Sigmoid colon (tissue), 7 donors: ENCODE data around the gene MERTK. TPM values are rescaled to one million over a fixed set of nuclear protein-coding genes. Genes with fewer than 3 reads are reported as not detected.

Experiments
- DNase-seq: peaks from one replicate; pipeline ENCODE4 v3.0.0-alpha.2; 2019
- H3K27ac ChIP-seq, 4 donors: fragments of 200-600 bp; sonication (generic); one replicate each; pipeline ENCODE4 v1.5.1; 2016 to 2019; ENCODE audit warnings: mild to moderate bottlenecking in 1 of 4
- H3K27me3 ChIP-seq, 3 donors: fragments of 200-600 bp; sonication (generic); one replicate each; pipeline ENCODE4 v1.5.1; 2019; ENCODE audit warnings: mild to moderate bottlenecking in 1 of 3
- H3K36me3 ChIP-seq, 4 donors: fragments of 200-600 bp; sonication (generic); one replicate each; pipeline ENCODE4 v1.5.1; 2016 to 2019
- H3K4me1 ChIP-seq, 4 donors: fragments of 200-600 bp; sonication (generic); one replicate each; pipeline ENCODE4 v1.5.1; 2017 to 2019
- H3K4me3 ChIP-seq, 4 donors: fragments of 200-600 bp; sonication (generic); one replicate each; pipeline ENCODE4 v1.5.1; 2017 to 2019; ENCODE audit warnings: mild to moderate bottlenecking in 2 of 4, moderate library complexity in 1 of 4
- H3K9me3 ChIP-seq, 4 donors: fragments of 200-600 bp in 3 of 4; sonication (generic) in 3 of 4; one replicate each; pipeline versions ENCODE4 v1.5.1 to v1.6.1; 2013 to 2019
- CTCF ChIP-seq, 4 experiments: fragments of 450-650 bp in 3 of 4; fragments of 200-600 bp in 1 of 4; IDR thresholded peaks; one replicate each; pipeline ENCODE4 v1.5.1; 2016 to 2019; ENCODE audit warnings: antibody characterized with exemption in 4 of 4, mild to moderate bottlenecking in 3 of 4, moderate library complexity in 2 of 4
- EP300 ChIP-seq, 4 donors: sonication (generic); formaldehyde crosslinking; IDR thresholded peaks; one replicate each; pipeline ENCODE4 v1.6.1; 2017; ENCODE audit warnings: antibody characterized with exemption in 4 of 4
- POLR2A ChIP-seq, 2 donors: fragments of 450-650 bp; IDR thresholded peaks; one replicate each; pipeline ENCODE4 v1.6.1; 2016; ENCODE audit warnings: antibody characterized with exemption in 2 of 2, mild to moderate bottlenecking in 2 of 2, moderate library complexity in 2 of 2
- POLR2AphosphoS5 ChIP-seq, 4 donors: sonication (generic); formaldehyde crosslinking; IDR thresholded peaks; one replicate each; pipeline ENCODE4 v1.6.1; 2017; ENCODE audit warnings: antibody characterized with exemption in 4 of 4
- WGBS, 2 donors: extraction: QIAGEN DNeasy Blood & Tissue Kit; methylation state at CpG; one replicate each; pipeline ENCODE4 v1.1.7; 2013; 5-methylcytosine and 5-hydroxymethylcytosine counted together
- intact Hi-C: fragments of 100-400 bp; cut with DNase I; formaldehyde crosslinking; loops from one replicate; pipeline ENCODE4 v1.15.1; 2023
- polyA plus RNA-seq, 3 donors: library from polyadenylated mRNA; stranded (reverse); fragments of 200-250 nt; gene quantifications; one replicate each; pipeline ENCODE4 v1.2.3, GENCODE V29; 2013
- total RNA-seq, 4 donors: library from RNA; depleted of rRNA; stranded (reverse); fragments of >200 nt; gene quantifications; one replicate each; pipeline ENCODE4 v1.1.0, GENCODE V29; 2016
- donor health status: healthy with polysubstance abuse.
- donor health status: Bipolar disorder and iron deficiency.
- donor health status: healthy.

The MERTK gene
- total and polyA plus RNA-seq, 7 donors = 2.4 to 31.6 (median 14.4) TPM

DNA sequence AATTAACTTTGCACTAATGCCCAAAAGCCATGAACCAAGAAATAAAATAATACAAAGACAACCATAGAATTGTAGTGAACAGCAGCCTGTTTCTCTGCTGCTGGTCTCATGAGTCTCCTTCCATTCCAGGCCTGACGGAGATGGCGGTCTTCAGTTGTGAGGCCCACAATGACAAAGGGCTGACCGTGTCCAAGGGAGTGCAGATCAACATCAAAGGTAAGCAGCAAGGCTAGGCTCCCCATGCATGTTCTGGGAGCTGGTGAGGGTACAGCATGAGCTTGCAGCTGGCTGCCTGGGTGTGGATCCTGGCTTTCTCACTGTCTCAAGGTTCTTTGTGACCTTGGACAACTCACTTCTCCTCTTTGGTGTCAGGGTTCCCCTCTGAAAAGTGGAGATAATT is 66.7 kb downstream of the MERTK start:
- Histone ChIP-seq H3K4me1 (no peaks in the 10 kb centered on the region), H3K4me3 (no peak overlapping the region), H3K27ac (no peak overlapping the region), H3K27me3 (no peaks in the 10 kb centered on the region), H3K36me3 (peaks cover 0 to 23% (median 0%) of the 10 kb centered on the region in 4 donors), H3K9me3 (no peaks in the 10 kb centered on the region)
- WGBS, 2 donors = 93 to 94% methylated on average over 3 of the region's 3 CpGs
- no peak for DNase-seq
- TF ChIP-seq EP300 (IDR thresholded peaks at IDR 0.05) (no peak), CTCF (IDR thresholded peaks at IDR 0.05) (no peak), POLR2A (IDR thresholded peaks at IDR 0.05) (no peak)
- intact Hi-C loops = no loop called here

DNA sequence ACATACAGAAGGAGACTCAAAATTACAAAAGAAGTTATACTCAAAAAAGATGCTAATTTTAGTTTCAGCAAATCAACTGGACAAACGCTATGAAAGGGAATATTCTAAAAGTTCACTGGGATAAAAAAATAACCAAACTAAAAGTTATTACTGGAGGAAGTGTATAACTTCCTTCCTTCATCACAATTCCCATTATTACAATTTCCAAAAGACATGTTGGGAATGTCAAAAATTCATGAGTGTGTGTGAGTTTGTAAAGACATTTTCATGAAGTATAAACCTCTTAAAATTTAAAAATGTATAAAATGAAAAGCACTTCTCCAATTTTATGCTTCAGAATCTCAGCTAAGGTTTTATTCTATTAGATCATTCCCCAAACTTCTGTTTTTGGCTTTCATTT is 67.8 kb downstream of the MERTK start:
- H3K4me1 ChIP-seq = no peaks in the 10 kb centered on the region
- H3K9me3 ChIP-seq = no peaks in the 10 kb centered on the region
- TF ChIP-seq POLR2A (IDR thresholded peaks at IDR 0.05) (no peak), POLR2AphosphoS5 (IDR thresholded peaks at IDR 0.05) (no peak), EP300 (IDR thresholded peaks at IDR 0.05) (no peak), CTCF (IDR thresholded peaks at IDR 0.05) (no peak)
- H3K36me3 ChIP-seq = peaks cover 0 to 23% (median 0%) of the 10 kb centered on the region in 4 donors
- DNase-seq = no peak
- 79 to 85% methylated on average over 1 of the region's 1 CpG for WGBS, 2 donors
- no peak overlapping the region for H3K4me3 ChIP-seq
- intact Hi-C loops = no loop called here
- no peak overlapping the region for H3K27ac ChIP-seq
- no peaks in the 10 kb centered on the region for H3K27me3 ChIP-seq

GRCh38 chr2:111967018-111967417 is 68.6 kb downstream of the MERTK start:
- H3K27me3 ChIP-seq = no peaks in the 10 kb centered on the region
- 82 to 84% methylated on average over 1 of the region's 1 CpG for WGBS, 2 donors

GRCh38 chr2:111970453-111970852 is 72.0 kb downstream of the MERTK start:
- Histone ChIP-seq H3K27ac (no peak overlapping the region), H3K9me3 (no peaks in the 10 kb centered on the region), H3K27me3 (no peaks in the 10 kb centered on the region), H3K36me3 (peaks cover 0 to 30% (median 0%) of the 10 kb centered on the region in 4 donors), H3K4me1 (no peaks in the 10 kb centered on the region), H3K4me3 (no peak overlapping the region)
- no peak for DNase-seq
- TF ChIP-seq POLR2A (IDR thresholded peaks at IDR 0.05) = no peak
- no peak for TF ChIP-seq EP300 (IDR thresholded peaks at IDR 0.05)
- no peak for TF ChIP-seq CTCF (IDR thresholded peaks at IDR 0.05)
- no peak for TF ChIP-seq POLR2AphosphoS5 (IDR thresholded peaks at IDR 0.05)
- intact Hi-C loops = no loop called here
- WGBS, 2 donors = 82 to 94% methylated on average over 1 of the region's 1 CpG

More at GRCh38 chr2:111967018-111967417, 68.6 kb downstream of the MERTK start:
- TF ChIP-seq POLR2A (IDR thresholded peaks at IDR 0.05) (no peak), CTCF (IDR thresholded peaks at IDR 0.05) (no peak), EP300 (IDR thresholded peaks at IDR 0.05) (no peak), POLR2AphosphoS5 (IDR thresholded peaks at IDR 0.05) (no peak)
- no peaks in the 10 kb centered on the region for H3K4me1 ChIP-seq
- DNase-seq = no peak
- no peak overlapping the region for H3K27ac ChIP-seq
- H3K9me3 ChIP-seq = no peaks in the 10 kb centered on the region
- intact Hi-C loops = no loop called here
- no peak overlapping the region for H3K4me3 ChIP-seq
- H3K36me3 ChIP-seq = peaks cover 0 to 23% (median 0%) of the 10 kb centered on the region in 4 donors

DNA sequence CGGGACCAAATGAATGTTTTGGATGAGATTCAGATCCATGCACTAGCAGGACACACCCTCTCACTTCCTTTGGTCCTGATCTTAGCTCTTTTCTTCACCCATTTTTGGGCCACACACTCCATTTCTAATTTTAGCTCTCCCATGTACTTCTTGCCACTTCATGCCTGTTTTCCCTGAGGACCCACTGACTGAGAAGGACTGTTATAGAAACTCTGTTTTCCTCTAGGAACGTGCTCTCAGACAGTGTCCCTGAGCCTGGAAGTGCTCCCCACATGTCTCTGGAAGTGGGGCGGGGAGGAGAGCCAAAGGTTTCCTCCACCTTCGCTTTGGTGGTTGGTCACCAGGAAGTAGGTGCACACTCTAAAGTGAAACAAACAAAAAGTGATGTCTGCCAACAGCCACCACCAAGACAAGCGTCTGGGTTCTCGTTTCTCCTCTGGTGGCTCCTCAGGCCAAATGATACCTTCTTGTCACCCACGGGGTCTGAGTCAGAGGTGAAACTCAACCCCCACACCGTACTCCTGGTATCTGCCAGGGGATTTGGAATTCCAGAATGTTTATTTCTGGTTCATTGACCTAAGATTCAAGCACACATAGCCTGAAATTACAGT is 74.7 kb downstream of the MERTK start:
- Histone ChIP-seq H3K9me3 (no peaks in the 10 kb centered on the region), H3K4me3 (no peak overlapping the region), H3K36me3 (peaks cover 0 to 35% (median 0%) of the 10 kb centered on the region in 4 donors), H3K4me1 (no peaks in the 10 kb centered on the region), H3K27ac (no peak overlapping the region), H3K27me3 (no peaks in the 10 kb centered on the region)
- intact Hi-C loops = no loop called here
- DNase-seq = no peak
- TF ChIP-seq POLR2AphosphoS5 (IDR thresholded peaks at IDR 0.05) = no peak
- no peak for TF ChIP-seq POLR2A (IDR thresholded peaks at IDR 0.05)
- TF ChIP-seq CTCF (IDR thresholded peaks at IDR 0.05) = no peak
- no peak for TF ChIP-seq EP300 (IDR thresholded peaks at IDR 0.05)
- WGBS, 2 donors = 49 to 64% methylated on average over 8 of the region's 8 CpGs
